B cell (primary cell): ENCODE data around the gene SCGB1D1. TPM values are rescaled to one million over a fixed set of nuclear protein-coding genes. Genes with fewer than 3 reads are reported as not detected.

Source experiments
- ATAC-seq: fragments of 200-7000 bp; cut with Tn5 transposase; one replicate; pipeline ENCODE4 v1.10.0; 2021; ENCODE audit warnings: low read depth, mild to moderate bottlenecking, moderate number of reproducible peaks, moderate library complexity
- CTCF ChIA-PET: fragments of 350-600 bp; sonication (Branson Sonifier 250); formaldehyde crosslinking; loops from one replicate; lab custom pipeline; 2021; ENCODE audit warnings: antibody characterized with exemption, inconsistent platforms; lab: Charles Lee
- POLR2A ChIA-PET: fragments of 350-600 bp; sonication (Branson Sonifier 250); formaldehyde crosslinking; loops from one replicate; lab custom pipeline; 2021; ENCODE audit warnings: antibody characterized with exemption; lab: Charles Lee
- DNase-seq: peaks from one replicate; pipeline ENCODE4 v3.0.0; 2013
- H2AFZ ChIP-seq: 2 replicates; pipeline ENCODE4 v1.6.1; 2012; ENCODE audit warnings: mild to moderate bottlenecking, low read depth, low read length; ENCODE audit not compliant: insufficient read depth, poor library complexity, severe bottlenecking
- H3K27ac ChIP-seq, 2 donors: 1 replicate in 1 of 2; 2 replicates in 1 of 2; pipeline ENCODE4 v1.5.1; 2012 to 2013; ENCODE audit warnings: low read length in 2 of 2, mild to moderate bottlenecking in 2 of 2, moderate library complexity in 1 of 2
- H3K27me3 ChIP-seq, 4 experiments: fragments of 200-600 bp in 1 of 4; sonication (generic) in 1 of 4; replicated peaks in 1 of 4; 1 replicate in 2 of 4; 2 replicates in 2 of 4; pipeline versions ENCODE4 v1.6.1 to v1.7.0; 2013 to 2016; ENCODE audit warnings: low read length in 3 of 4, mild to moderate bottlenecking in 2 of 4, mixed read lengths in 1 of 4, moderate library complexity in 1 of 4; ENCODE audit not compliant: insufficient read depth in 4 of 4, control insufficient read depth in 3 of 4; ENCODE audit errors: control extremely low read depth in 1 of 4
- H3K36me3 ChIP-seq, 2 experiments: replicated peaks in 1 of 2; 1 replicate in 1 of 2; 2 replicates in 1 of 2; pipeline versions ENCODE4 v1.6.1 to v1.7.1; 2013; ENCODE audit warnings: low read length in 1 of 2; ENCODE audit not compliant: insufficient read depth in 2 of 2, control insufficient read depth in 1 of 2; ENCODE audit errors: control extremely low read depth in 1 of 2, extremely low read depth in 1 of 2
- H3K4me1 ChIP-seq, 2 donors: fragments of 200-600 bp in 1 of 2; sonication (generic) in 1 of 2; 1 replicate in 1 of 2; 2 replicates in 1 of 2; pipeline versions ENCODE4 v1.5.1 to v1.6.1; 2013 to 2017; ENCODE audit warnings: low read length in 2 of 2; ENCODE audit not compliant: control insufficient read depth in 2 of 2, insufficient read depth in 2 of 2
- H3K4me2 ChIP-seq: replicated peaks from 2 replicates; pipeline ENCODE3; 2012; ENCODE audit warnings: mild to moderate bottlenecking, low read depth, low read length; ENCODE audit not compliant: poor library complexity, severe bottlenecking
- H3K4me3 ChIP-seq, 5 experiments: fragments of 200-600 bp in 1 of 5; sonication (generic) in 1 of 5; 1 replicate in 3 of 5; 2 replicates in 2 of 5; pipeline versions ENCODE4 v1.5.1 to v1.7.0; 2011 to 2016; ENCODE audit warnings: low read length in 4 of 5, mild to moderate bottlenecking in 4 of 5, low read depth in 2 of 5, control low read depth in 1 of 5, moderate library complexity in 1 of 5; ENCODE audit not compliant: insufficient read depth in 1 of 5; ENCODE audit errors: control extremely low read depth in 1 of 5, extremely low read depth in 1 of 5
- H3K79me2 ChIP-seq: fragments of 200-600 bp; sonication (generic); one replicate; pipeline ENCODE4 v1.6.0; 2016; ENCODE audit warnings: low read length; ENCODE audit not compliant: control insufficient read depth, insufficient read depth
- H3K9ac ChIP-seq: fragments of 200-600 bp; sonication (generic); 2 replicates; pipeline ENCODE4 v1.6.1; 2017; ENCODE audit warnings: mild to moderate bottlenecking, low read length, moderate library complexity
- H3K9me3 ChIP-seq, 3 donors: one replicate each; pipeline versions ENCODE4 v1.6.1 to v1.7.1; 2013; ENCODE audit warnings: low read length in 2 of 3; ENCODE audit not compliant: control insufficient read depth in 2 of 3, insufficient read depth in 1 of 3; ENCODE audit errors: control extremely low read depth in 1 of 3
- H4K20me1 ChIP-seq: 2 replicates; pipeline ENCODE4 v1.6.0; 2012; ENCODE audit warnings: mild to moderate bottlenecking, low read length; ENCODE audit not compliant: insufficient read depth, control insufficient read depth, poor library complexity, severe bottlenecking
- H3K27ac Mint-ChIP-seq: one replicate; pipeline ENCODE4 v1.8.0; 2021; ENCODE audit warnings: mixed read lengths
- H3K27me3 Mint-ChIP-seq: one replicate; pipeline ENCODE4 v1.8.0; 2021; ENCODE audit warnings: mixed read lengths
- H3K4me1 Mint-ChIP-seq: one replicate; pipeline ENCODE4 v1.8.0; 2021; ENCODE audit warnings: mixed read lengths
- H3K4me3 Mint-ChIP-seq: one replicate; pipeline ENCODE4 v1.8.0; 2021; ENCODE audit warnings: mixed read lengths
- H3K9me3 Mint-ChIP-seq: one replicate; pipeline ENCODE4 v1.8.0; 2022; ENCODE audit warnings: mixed read lengths; ENCODE audit not compliant: insufficient read depth
- CTCF ChIP-seq: fragments of 200-600 bp; IDR thresholded peaks from one replicate; pipeline ENCODE4 v1.8.0; 2022; ENCODE audit warnings: antibody characterized with exemption, mild to moderate bottlenecking
- EZH2 ChIP-seq: IDR thresholded peaks from 2 replicates; pipeline ENCODE4 v1.6.1; 2012; ENCODE audit warnings: borderline replicate concordance, low read depth, mild to moderate bottlenecking, moderate library complexity, low read length; ENCODE audit not compliant: insufficient read depth, poor library complexity, severe bottlenecking
- WGBS: methylation state at CpG from one replicate; pipeline ENCODE4 v1.1.5; 2013; ENCODE audit warnings: missing lambda C conversion rate; ENCODE audit not compliant: insufficient coverage; 5-methylcytosine and 5-hydroxymethylcytosine counted together
- intact Hi-C: fragments of 100-400 bp; cut with micrococcal nuclease; formaldehyde crosslinking; loops from one replicate; pipeline ENCODE4 v1.10.0; 2022
- polyA plus RNA-seq: library from polyadenylated mRNA; depleted of rRNA; stranded (reverse); fragments of >200 nt; gene quantifications from 2 replicates; pipeline ENCODE4 v1.2.3, GENCODE V29; 2012
- total RNA-seq, 2 donors: library from RNA; stranded (reverse); fragments of 120-200 nt in 1 of 2; gene quantifications; 1 replicate in 1 of 2; 2 replicates in 1 of 2; pipeline versions ENCODE4 v1.2.3 to v1.2.4, GENCODE V29; 2013 to 2022

Gene SCGB1D1
- total and polyA plus RNA-seq, 2 donors (not counting 1 experiment from before 2014, with no cell fraction given), result not detected

- Mint-ChIP-seq H3K4me1 (no peaks in the 10 kb centered on the region), H3K4me3 (no peak overlapping the region), H3K27ac (no peak overlapping the region), H3K9me3 (no peaks in the 10 kb centered on the region), H3K27me3 (no peaks in the 10 kb centered on the region)
- Histone ChIP-seq H3K36me3 (peaks cover 0 to 35% of the 10 kb centered on the region in 2 experiments), H3K27me3 (no peaks in the 10 kb centered on the region), H2AFZ (no peak overlapping the region), H3K4me3 (no peak overlapping the region), H3K4me2 (no peak overlapping the region), H4K20me1 (no peaks in the 10 kb centered on the region), H3K4me1 (no peaks in the 10 kb centered on the region), H3K27ac (no peak overlapping the region), H3K79me2 (no peaks in the 10 kb centered on the region), H3K9ac (no peak overlapping the region), H3K9me3 (no peaks in the 10 kb centered on the region)
- intact Hi-C loops, result no loop called here
- TF ChIP-seq CTCF, result no peak
- no peak for TF ChIP-seq EZH2
- ChIA-PET CTCF (no interaction called here), POLR2A (no interaction called here)
- DNase-seq (no peak), ATAC-seq (no peak)
- 97% methylated on average over 11 of the region's 14 CpGs for WGBS
Measured at GRCh38 chr11:62152245-62153086, 37.5 kb upstream of the SCGB1D1 start.

GRCh38 chr11:62153087-62153395, 37.0 kb upstream of the SCGB1D1 start:
- Mint-ChIP-seq H3K4me1 (no peaks in the 10 kb centered on the region), H3K27ac (no peak overlapping the region), H3K27me3 (no peaks in the 10 kb centered on the region), H3K9me3 (no peaks in the 10 kb centered on the region), H3K4me3 (no peak overlapping the region)
- Histone ChIP-seq H3K27me3 (no peaks in the 10 kb centered on the region), H3K9me3 (no peaks in the 10 kb centered on the region), H4K20me1 (no peaks in the 10 kb centered on the region), H3K27ac (no peak overlapping the region), H3K4me3 (no peak overlapping the region), H3K79me2 (no peaks in the 10 kb centered on the region), H3K36me3 (peaks cover 0 to 31% of the 10 kb centered on the region in 2 experiments), H3K4me2 (no peak overlapping the region), H3K4me1 (no peaks in the 10 kb centered on the region), H2AFZ (no peak overlapping the region), H3K9ac (no peak overlapping the region)
- DNase-seq, result no peak
- TF ChIP-seq EZH2 (no peak), CTCF (no peak)
- ChIA-PET CTCF (no interaction called here), POLR2A (no interaction called here)
- WGBS, result no CpG with 5 or more reads among the region's 2 CpGs
- intact Hi-C loops, result no loop called here
- ATAC-seq, result no peak
